ENCODE data around the gene ARHGEF6. TPM values are rescaled to one million over a fixed set of nuclear protein-coding genes. Genes with fewer than 3 reads are reported as not detected.

Gene ARHGEF6
- total RNA-seq, 4 donors from 2014 or later, result 4.2 to 13.9 (median 8.2) TPM

DNA sequence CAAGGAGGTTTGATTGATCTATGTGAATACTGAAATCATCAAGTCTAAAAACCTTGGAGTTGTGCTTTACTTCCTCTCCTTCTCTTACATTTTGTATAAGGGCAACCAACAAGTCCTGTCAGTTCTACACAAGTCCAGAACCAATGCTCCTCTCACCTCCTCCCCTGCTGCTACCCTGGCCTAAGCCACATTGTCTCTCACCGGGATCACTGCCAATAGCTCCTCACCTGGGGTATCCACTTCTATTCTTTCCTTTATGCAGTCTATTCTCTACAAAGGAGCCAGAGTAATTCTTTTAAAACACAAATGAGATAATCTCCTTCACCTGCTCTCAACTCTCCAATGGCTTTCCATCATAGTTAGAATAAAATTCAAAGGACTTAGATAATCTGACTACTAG lies 13.3 kb upstream of the ARHGEF6 start:
- H3K36me3 ChIP-seq, result no peaks in the 10 kb centered on the region
- no peak overlapping the region for H3K4me3 ChIP-seq
- TF ChIP-seq EP300 (IDR thresholded peaks at IDR 0.05; ENCODE audit: low read depth) (no peak), POLR2AphosphoS5 (IDR thresholded peaks at IDR 0.05) (no peak), POLR2A (IDR thresholded peaks at IDR 0.05) (no peak)
- TF ChIP-seq, protein P1, sequence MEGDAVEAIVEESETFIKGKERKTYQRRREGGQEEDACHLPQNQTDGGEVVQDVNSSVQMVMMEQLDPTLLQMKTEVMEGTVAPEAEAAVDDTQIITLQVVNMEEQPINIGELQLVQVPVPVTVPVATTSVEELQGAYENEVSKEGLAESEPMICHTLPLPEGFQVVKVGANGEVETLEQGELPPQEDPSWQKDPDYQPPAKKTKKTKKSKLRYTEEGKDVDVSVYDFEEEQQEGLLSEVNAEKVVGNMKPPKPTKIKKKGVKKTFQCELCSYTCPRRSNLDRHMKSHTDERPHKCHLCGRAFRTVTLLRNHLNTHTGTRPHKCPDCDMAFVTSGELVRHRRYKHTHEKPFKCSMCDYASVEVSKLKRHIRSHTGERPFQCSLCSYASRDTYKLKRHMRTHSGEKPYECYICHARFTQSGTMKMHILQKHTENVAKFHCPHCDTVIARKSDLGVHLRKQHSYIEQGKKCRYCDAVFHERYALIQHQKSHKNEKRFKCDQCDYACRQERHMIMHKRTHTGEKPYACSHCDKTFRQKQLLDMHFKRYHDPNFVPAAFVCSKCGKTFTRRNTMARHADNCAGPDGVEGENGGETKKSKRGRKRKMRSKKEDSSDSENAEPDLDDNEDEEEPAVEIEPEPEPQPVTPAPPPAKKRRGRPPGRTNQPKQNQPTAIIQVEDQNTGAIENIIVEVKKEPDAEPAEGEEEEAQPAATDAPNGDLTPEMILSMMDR (IDR thresholded peaks at IDR 0.05), result no peak
- H3K9me3 ChIP-seq, result no peaks in the 10 kb centered on the region
- DNase-seq, result no peak
- H3K4me1 ChIP-seq, result no peaks in the 10 kb centered on the region
- intact Hi-C loops (cut with DNase I; ENCODE audit: low total_unique reads), result no loop called here
- H3K27ac ChIP-seq, result no peak overlapping the region
- in situ Hi-C loops (cut with MboI; ENCODE audit: low pct_ligation_motif_present in 1 of 4, low pct_unique_long_range_greater_than_20kb in 1 of 4, low sequenced_read_pairs in 3 of 4), result no loop called here
- WGBS, 2 donors (ENCODE audit: low coverage in 1 of 2), result 68% methylated on average over 1 of the region's 1 CpG; no CpG with 5 or more reads in 1 of the 2 donors
- H3K27me3 ChIP-seq, result no peaks in the 10 kb centered on the region

DNA sequence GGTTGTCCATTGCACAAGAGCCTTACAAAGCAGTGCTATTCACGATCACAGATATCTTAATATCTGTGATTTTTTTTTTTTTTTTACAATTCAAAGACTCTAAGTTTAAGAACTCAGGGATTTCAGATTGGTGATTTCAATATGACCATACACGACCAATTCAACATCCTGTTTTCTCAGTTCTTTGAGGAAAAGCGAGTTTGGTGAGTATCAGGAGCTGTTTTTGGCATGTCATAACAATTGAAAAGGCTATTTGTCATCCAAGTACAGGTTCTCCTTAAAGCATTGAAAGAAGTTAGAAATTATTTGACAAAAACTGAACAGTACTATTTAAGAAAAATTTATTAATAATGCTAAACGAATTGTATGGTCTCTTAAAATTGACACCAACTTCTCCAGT lies 9.1 kb upstream of the ARHGEF6 start:
- TF ChIP-seq EP300 (IDR thresholded peaks at IDR 0.05; ENCODE audit: low read depth), result no peak
- TF ChIP-seq, protein P1 (IDR thresholded peaks at IDR 0.05), result no peak
- TF ChIP-seq POLR2A (IDR thresholded peaks at IDR 0.05), result no peak
- no peak for TF ChIP-seq POLR2AphosphoS5 (IDR thresholded peaks at IDR 0.05)
- no peak for DNase-seq
- Histone ChIP-seq H3K27me3 (no peaks in the 10 kb centered on the region), H3K27ac (no peak overlapping the region), H3K4me1 (no peaks in the 10 kb centered on the region), H3K4me3 (no peak overlapping the region), H3K9me3 (no peaks in the 10 kb centered on the region), H3K36me3 (no peaks in the 10 kb centered on the region)
- intact Hi-C loops (cut with DNase I; ENCODE audit: low total_unique reads), result no loop called here
- in situ Hi-C loops (cut with MboI; ENCODE audit: low pct_ligation_motif_present in 1 of 4, low pct_unique_long_range_greater_than_20kb in 1 of 4, low sequenced_read_pairs in 3 of 4), result no loop called here
- WGBS, 2 donors (ENCODE audit: low coverage in 1 of 2), result 34 to 53% methylated on average over 4 of the region's 4 CpGs

DNA sequence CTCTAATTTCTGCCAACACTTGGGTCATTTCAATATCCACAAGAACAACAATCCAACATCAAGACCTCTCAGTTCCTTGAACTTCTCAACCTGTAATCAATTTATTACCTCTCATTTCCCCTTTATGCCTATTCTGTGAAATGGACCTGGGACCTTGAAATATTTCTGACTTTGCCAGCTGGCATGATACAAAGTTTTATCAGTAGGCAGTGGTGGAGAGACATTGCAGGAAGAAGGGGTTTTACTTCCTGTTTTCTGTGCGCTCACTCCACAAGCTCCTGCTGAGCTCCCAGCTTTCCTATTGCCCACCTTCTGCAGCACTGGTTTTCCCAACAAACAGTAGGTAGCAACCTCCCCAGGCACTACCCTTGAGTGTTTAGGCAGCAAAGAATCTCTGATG lies 3.5 kb upstream of the ARHGEF6 start:
- no peak overlapping the region for H3K4me3 ChIP-seq
- in situ Hi-C loops (cut with MboI; ENCODE audit: low pct_ligation_motif_present in 1 of 4, low pct_unique_long_range_greater_than_20kb in 1 of 4, low sequenced_read_pairs in 3 of 4) (no loop called here), intact Hi-C loops (cut with DNase I; ENCODE audit: low total_unique reads) (no loop called here)
- WGBS, 2 donors (ENCODE audit: low coverage in 1 of 2), result 48% methylated on average over 1 of the region's 1 CpG; no CpG with 5 or more reads in 1 of the 2 donors
- no peaks in the 10 kb centered on the region for H3K27me3 ChIP-seq
- H3K4me1 ChIP-seq, result peaks cover 0 to 4% (median 0%) of the 10 kb centered on the region in 4 donors
- no peak for DNase-seq
- no peak for TF ChIP-seq POLR2A (IDR thresholded peaks at IDR 0.05)
- no peak for TF ChIP-seq EP300 (IDR thresholded peaks at IDR 0.05; ENCODE audit: low read depth)
- H3K9me3 ChIP-seq, result no peaks in the 10 kb centered on the region
- no peaks in the 10 kb centered on the region for H3K36me3 ChIP-seq
- H3K27ac ChIP-seq, result no peak overlapping the region

DNA sequence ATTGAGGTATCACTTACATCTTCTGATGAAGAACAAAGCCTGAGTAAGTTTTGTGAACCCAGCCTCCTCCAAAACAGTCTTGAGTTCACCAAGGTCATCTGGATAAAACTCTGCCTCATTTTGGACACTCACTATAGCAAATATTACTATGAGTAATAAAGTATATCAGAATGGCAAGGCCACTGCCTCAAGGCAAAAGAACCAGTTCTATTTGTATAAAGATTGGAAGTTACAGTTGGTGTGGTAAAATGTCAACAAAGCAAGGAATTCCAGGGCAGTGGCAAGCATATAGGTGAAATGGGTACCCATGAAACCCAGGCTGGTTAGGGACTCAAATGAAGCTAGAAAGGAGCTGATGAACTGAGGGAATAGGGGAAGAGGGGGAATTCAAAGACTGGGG lies 2.4 kb upstream of the ARHGEF6 start:
- no peaks in the 10 kb centered on the region for H3K27me3 ChIP-seq
- DNase-seq, result no peak
- H3K9me3 ChIP-seq, result no peaks in the 10 kb centered on the region
- H3K4me3 ChIP-seq, result no peak overlapping the region
- no peak overlapping the region for H3K27ac ChIP-seq
- intact Hi-C loops (cut with DNase I; ENCODE audit: low total_unique reads) (no loop called here), in situ Hi-C loops (cut with MboI; ENCODE audit: low pct_ligation_motif_present in 1 of 4, low pct_unique_long_range_greater_than_20kb in 1 of 4, low sequenced_read_pairs in 3 of 4) (no loop called here)
- TF ChIP-seq EP300 (IDR thresholded peaks at IDR 0.05; ENCODE audit: low read depth) (no peak), POLR2AphosphoS5 (IDR thresholded peaks at IDR 0.05) (no peak), POLR2A (IDR thresholded peaks at IDR 0.05) (no peak)
- TF ChIP-seq, protein P1 (IDR thresholded peaks at IDR 0.05), result no peak
- H3K4me1 ChIP-seq, result peaks cover 0 to 4% (median 0%) of the 10 kb centered on the region in 4 donors
- no peaks in the 10 kb centered on the region for H3K36me3 ChIP-seq

DNA sequence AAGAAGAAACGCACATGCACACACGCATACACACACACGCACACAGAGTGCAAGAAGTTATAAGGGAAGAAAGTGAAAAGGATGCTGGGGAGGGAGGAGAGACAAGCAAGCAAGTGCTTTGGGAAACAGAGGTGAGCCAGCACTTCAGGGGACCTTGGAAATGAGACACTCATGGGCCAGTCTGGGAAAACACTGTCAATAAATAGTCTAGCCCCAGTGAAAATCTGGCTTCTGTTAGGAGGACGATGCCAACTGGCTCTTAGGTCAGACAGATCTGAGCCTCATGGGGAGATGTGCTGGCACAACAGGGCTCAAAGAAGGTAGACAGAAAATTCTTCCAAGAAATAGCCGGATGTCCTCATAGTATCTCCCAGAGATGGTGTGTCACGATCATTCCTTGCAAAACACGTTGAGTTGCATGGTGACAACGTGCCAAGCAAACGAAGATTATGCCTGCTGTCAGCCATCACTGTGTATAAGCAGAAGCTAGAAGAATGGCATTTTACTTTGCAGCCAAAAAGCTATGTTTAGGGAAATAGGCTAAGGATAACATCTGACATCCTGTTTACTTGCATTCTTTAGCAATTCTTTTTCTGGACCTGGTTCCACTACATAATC lies 557 bp upstream of the ARHGEF6 start:
- H3K27me3 ChIP-seq, result no peaks in the 10 kb centered on the region
- DNase-seq, result no peak
- H3K4me1 ChIP-seq, result peaks cover 0 to 4% (median 0%) of the 10 kb centered on the region in 4 donors
- H3K27ac ChIP-seq, result peak overlapping the region; percentile 53 to 71 (median 66)
- no peaks in the 10 kb centered on the region for H3K9me3 ChIP-seq
- WGBS, 2 donors (ENCODE audit: low coverage in 1 of 2), result 51% methylated on average over 9 of the region's 9 CpGs; no CpG with 5 or more reads in 1 of the 2 donors
- TF ChIP-seq POLR2A (IDR thresholded peaks at IDR 0.05), result no peak
- TF ChIP-seq, protein P1 (IDR thresholded peaks at IDR 0.05), result no peak
- no peak for TF ChIP-seq POLR2AphosphoS5 (IDR thresholded peaks at IDR 0.05)
- TF ChIP-seq EP300 (IDR thresholded peaks at IDR 0.05; ENCODE audit: low read depth), result no peak
- in situ Hi-C loops (cut with MboI; ENCODE audit: low pct_ligation_motif_present in 1 of 4, low pct_unique_long_range_greater_than_20kb in 1 of 4, low sequenced_read_pairs in 3 of 4), result no loop called here
- H3K4me3 ChIP-seq, result peak overlapping the region in 1 of 4 donors; percentile 34
- intact Hi-C loops (cut with DNase I; ENCODE audit: low total_unique reads), result no loop called here
- no peaks in the 10 kb centered on the region for H3K36me3 ChIP-seq
